Measurements from ENCODE around the gene PROB1.

GRCh38 chr5:139377226-139377625, 17.7 kb downstream of the PROB1 start:
- no peak for TF ChIP-seq CTCF (IDR thresholded peaks at IDR 0.05; ENCODE audit: poor library complexity, severe bottlenecking)
- no peak for TF ChIP-seq EZH2 (IDR thresholded peaks at IDR 0.05; ENCODE audit: borderline replicate concordance, insufficient read depth, low read length, poor library complexity, severe bottlenecking)
- TF ChIP-seq TAF1 (IDR thresholded peaks at IDR 0.05; ENCODE audit: low read depth) = no peak
- TF ChIP-seq POLR2AphosphoS5 (IDR thresholded peaks at IDR 0.05) = no peak
- no peak for TF ChIP-seq REST (IDR thresholded peaks at IDR 0.05; ENCODE audit: borderline replicate concordance)
- TF ChIP-seq MXI1 (conservative IDR thresholded peaks at IDR 0.05; ENCODE audit: poor library complexity, severe bottlenecking) = no peak
- no peak for TF ChIP-seq EP300 (conservative IDR thresholded peaks at IDR 0.05; ENCODE audit: poor library complexity, severe bottlenecking)
